Tracheal epithelial cell (primary cell): Measurements from ENCODE around the gene RCBTB2. TPM values are rescaled to one million over a fixed set of nuclear protein-coding genes. Genes with fewer than 3 reads are reported as not detected.

ENCODE experiments used
- total RNA-seq: library from RNA; depleted of rRNA; stranded (reverse); fragments of >200 nt; gene quantifications from 2 replicates; pipeline ENCODE4 v1.2.1, GENCODE V29; 2014

Gene RCBTB2
- total RNA-seq, result 3.1 and 4.9 TPM in 2 replicates

DNA sequence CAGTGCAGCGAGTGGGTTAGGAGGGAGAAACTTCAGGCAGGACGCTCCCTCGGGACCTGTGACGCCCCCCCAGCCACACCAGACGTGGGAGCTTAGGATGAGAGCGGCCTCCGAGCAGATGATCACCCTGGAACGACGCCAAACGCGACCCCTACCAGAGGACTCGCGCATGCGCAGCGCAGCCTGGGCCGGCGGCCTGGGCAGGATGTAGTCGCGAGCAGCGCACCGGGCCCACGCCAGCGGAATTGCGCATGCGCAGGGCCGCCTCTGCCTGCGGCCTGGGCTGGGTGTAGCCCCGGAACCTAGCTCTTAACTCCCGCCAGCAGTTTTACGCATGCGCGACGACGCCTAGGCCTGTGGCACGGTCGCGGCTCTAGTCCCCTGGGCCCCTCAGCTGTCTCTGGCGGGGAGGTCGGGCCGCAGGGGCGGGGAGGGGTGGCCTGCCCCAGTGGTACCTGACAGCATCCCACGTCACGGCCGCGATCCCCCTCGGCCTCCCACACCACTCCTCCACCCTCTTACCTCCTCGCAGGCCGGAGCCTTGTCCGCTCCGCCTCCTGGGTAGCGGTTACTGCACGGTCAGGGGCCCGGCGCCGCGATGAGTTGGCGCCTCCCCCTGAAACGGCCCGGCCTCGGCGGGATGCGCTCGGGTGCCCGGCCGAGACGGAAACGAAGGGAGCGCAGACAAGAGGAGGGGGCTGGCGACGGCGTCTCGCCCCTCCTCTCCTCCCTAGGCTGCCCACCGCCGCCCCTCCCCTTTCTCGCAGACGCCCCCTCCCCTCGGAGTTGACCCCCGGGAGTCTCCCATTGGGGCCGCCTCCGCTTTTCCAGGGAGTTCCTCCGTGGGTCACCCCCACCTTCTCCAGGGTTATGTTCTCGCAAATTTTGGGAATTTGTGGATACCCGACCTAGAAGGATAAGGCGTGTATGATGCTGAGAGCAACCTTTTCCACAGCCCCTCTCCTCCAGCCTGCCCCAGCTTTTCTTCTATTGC, at the start of gene RCBTB2:
TSS of gene RCBTB2 (minus strand) at position 575 of the 994 bp plus-strand sequence. CDS start 11,141 bp downstream, outside the sequence.

Other genes with a start within 250 kb of the RCBTB2 start
- gene RB1, start 229.3 kb downstream of the RCBTB2 start, total RNA-seq, result 25.8 and 26.5 TPM in 2 replicates
- 4.8 and 11.1 TPM in 2 replicates for gene LPAR6, start 120.0 kb downstream of the RCBTB2 start, total RNA-seq
- gene CYSLTR2, start 120.8 kb upstream of the RCBTB2 start, total RNA-seq, result under 0.01 TPM in 1 of 2 replicates, not detected in the other